HepG2 (cell line): ENCODE measurements around the gene CMIP. TPM values are rescaled to one million over a fixed set of nuclear protein-coding genes. Genes with fewer than 3 reads are reported as not detected.

Experiments used
- CCAR2 ChIP-seq: fragments of 200-400 bp; formaldehyde crosslinking; optimal IDR thresholded peaks from 2 replicates; pipeline ENCODE3; 2018; ENCODE audit warnings: low read depth, mild to moderate bottlenecking, low read length, moderate library complexity
- GATAD1 ChIP-seq: IDR thresholded peaks from 2 replicates; pipeline ENCODE4 v1.6.1; 2016; ENCODE audit warnings: missing genetic modification reagents, missing compliant biosample characterization
- HIC2 ChIP-seq: sonication (generic); formaldehyde crosslinking; IDR thresholded peaks from 2 replicates; pipeline ENCODE4 v1.9.0; 2022; ENCODE audit warnings: low read depth, missing genetic modification reagents
- HNRNPK ChIP-seq: fragments of 200-400 bp; formaldehyde crosslinking; IDR thresholded peaks from 2 replicates; pipeline ENCODE4 v1.6.1; 2018; ENCODE audit warnings: low read length, low read depth, moderate library complexity, mild to moderate bottlenecking; ENCODE audit not compliant: poor library complexity, severe bottlenecking
- JUND ChIP-seq: sonication (generic); formaldehyde crosslinking; IDR thresholded peaks from 2 replicates; pipeline ENCODE4 v1.8.0; 2022; ENCODE audit warnings: mild to moderate bottlenecking, missing genetic modification reagents
- NFKB2 ChIP-seq: sonication (generic); formaldehyde crosslinking; IDR thresholded peaks from 2 replicates; pipeline ENCODE4 v1.4.0; 2020; ENCODE audit warnings: missing genetic modification reagents, borderline replicate concordance
- NKX3-1 ChIP-seq: sonication (generic); formaldehyde crosslinking; IDR thresholded peaks from 2 replicates; pipeline ENCODE4 v1.5.0; 2020; ENCODE audit warnings: missing genetic modification reagents
- SMAD3 ChIP-seq: sonication (generic); formaldehyde crosslinking; IDR thresholded peaks from 2 replicates; pipeline ENCODE4 v1.4.0; 2020; ENCODE audit warnings: missing genetic modification reagents
- SRF ChIP-seq: IDR thresholded peaks from 2 replicates; pipeline ENCODE4 v1.6.1; 2011; ENCODE audit warnings: mild to moderate bottlenecking, low read depth, low read length, moderate library complexity
- ZMYM2 ChIP-seq: sonication (generic); formaldehyde crosslinking; IDR thresholded peaks from 2 replicates; pipeline ENCODE4 v1.8.0; 2022; ENCODE audit warnings: mild to moderate bottlenecking, missing genetic modification reagents
- ZNF18 ChIP-seq: sonication (generic); formaldehyde crosslinking; IDR thresholded peaks from 2 replicates; pipeline ENCODE4 v1.8.0; 2022; ENCODE audit warnings: mild to moderate bottlenecking, missing genetic modification reagents; ENCODE audit not compliant: insufficient replicate concordance
- ZNF274 ChIP-seq: sonication (generic); formaldehyde crosslinking; IDR thresholded peaks from 2 replicates; pipeline ENCODE4 v1.5.1; 2020; ENCODE audit warnings: mild to moderate bottlenecking, missing genetic modification reagents
- ZNF318 ChIP-seq: sonication (generic); formaldehyde crosslinking; IDR thresholded peaks from 2 replicates; pipeline ENCODE4 v1.4.0; 2020; ENCODE audit warnings: mild to moderate bottlenecking, missing genetic modification reagents
- ZNF772 ChIP-seq: sonication (generic); formaldehyde crosslinking; IDR thresholded peaks from 2 replicates; pipeline ENCODE4 v1.5.0; 2020; ENCODE audit warnings: mild to moderate bottlenecking, missing genetic modification reagents
- ZNF781 ChIP-seq: sonication (generic); formaldehyde crosslinking; IDR thresholded peaks from 2 replicates; pipeline ENCODE4 v1.5.1; 2020; ENCODE audit warnings: borderline replicate concordance, mild to moderate bottlenecking, missing genetic modification reagents; ENCODE audit errors: not compliant biosample characterization
- polyA plus RNA-seq, 8 experiments: library from polyadenylated mRNA; depleted of rRNA in 3 of 8; stranded (reverse) in 7 of 8; unstranded in 1 of 8; fragments of >200 nt; fragmentation: Illumina TruSeq in 4 of 8; extraction: Trizol in 4 of 8; gene quantifications; 2 replicates each; pipeline versions ENCODE4 v1.2.1 to v1.2.3, GENCODE V29; 2011 to 2016; ENCODE audit warnings: low read depth in 4 of 8, missing spikeins in 1 of 8, mixed read lengths in 1 of 8; ENCODE audit not compliant: insufficient read depth in 1 of 8
- total RNA-seq, 5 experiments: library from RNA; depleted of rRNA; stranded (reverse); fragments of >200 nt; fragmentation: Illumina TruSeq; extraction: Trizol; gene quantifications; 2 replicates each; pipeline ENCODE4 v1.2.3, GENCODE V29; 2016; ENCODE audit warnings: low read depth in 1 of 5
- TF ChIP-seq, protein P1 (sequence below): sonication (generic); formaldehyde crosslinking; IDR thresholded peaks from 2 replicates; pipeline ENCODE4 v1.5.0; 2020; ENCODE audit warnings: missing genetic modification reagents
- TF ChIP-seq, protein P2 (sequence below): sonication (generic); formaldehyde crosslinking; IDR thresholded peaks from 2 replicates; pipeline ENCODE4 v1.8.1; 2023; ENCODE audit warnings: mild to moderate bottlenecking, moderate library complexity, missing genetic modification reagents

CMIP gene
- total and polyA plus RNA-seq, 2 of the 13 experiments (the other 11 are each of a cell fraction or from before 2014, with no cell fraction given), result 10.9 to 18.1 TPM

- TF ChIP-seq ZNF318 (CRISPR knock-in tag) (no peak), HIC2 (CRISPR knock-in tag) (no peak), ZNF781 (CRISPR knock-in tag) (no peak), ZNF18 (CRISPR knock-in tag) (no peak), CCAR2 (no peak), ZNF274 (CRISPR knock-in tag) (no peak), JUND (CRISPR knock-in tag) (no peak), ZNF772 (no peak), SMAD3 (CRISPR knock-in tag) (no peak), HNRNPK (no peak), NKX3-1 (CRISPR knock-in tag) (no peak), SRF (no peak), NFKB2 (CRISPR knock-in tag) (no peak), ZMYM2 (no peak), GATAD1 (CRISPR knock-in tag) (no peak)
- TF ChIP-seq, protein P1, sequence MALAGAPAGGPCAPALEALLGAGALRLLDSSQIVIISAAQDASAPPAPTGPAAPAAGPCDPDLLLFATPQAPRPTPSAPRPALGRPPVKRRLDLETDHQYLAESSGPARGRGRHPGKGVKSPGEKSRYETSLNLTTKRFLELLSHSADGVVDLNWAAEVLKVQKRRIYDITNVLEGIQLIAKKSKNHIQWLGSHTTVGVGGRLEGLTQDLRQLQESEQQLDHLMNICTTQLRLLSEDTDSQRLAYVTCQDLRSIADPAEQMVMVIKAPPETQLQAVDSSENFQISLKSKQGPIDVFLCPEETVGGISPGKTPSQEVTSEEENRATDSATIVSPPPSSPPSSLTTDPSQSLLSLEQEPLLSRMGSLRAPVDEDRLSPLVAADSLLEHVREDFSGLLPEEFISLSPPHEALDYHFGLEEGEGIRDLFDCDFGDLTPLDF, result no peak
- TF ChIP-seq, protein P2, sequence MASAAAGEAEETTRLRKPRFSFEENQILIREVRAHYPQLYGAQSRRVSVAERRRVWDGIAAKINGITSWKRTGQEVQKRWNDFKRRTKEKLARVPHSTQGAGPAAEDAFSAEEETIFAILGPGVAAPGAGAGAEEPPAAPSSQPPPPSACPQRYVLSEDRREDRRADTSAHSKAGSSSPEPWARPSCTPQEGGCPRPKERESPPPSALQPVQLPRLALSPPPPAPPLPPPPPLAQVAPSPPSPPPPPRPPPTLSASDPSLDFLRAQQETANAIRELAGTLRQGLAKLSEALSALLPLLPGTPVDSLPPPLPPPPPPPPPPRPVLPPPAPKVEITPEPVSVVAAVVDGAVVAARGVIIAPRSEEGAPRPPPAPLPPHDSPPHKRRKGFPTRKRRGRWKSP (CRISPR knock-in tag), result no peak
Measured at GRCh38 chr16:81713796-81714195, 269.2 kb downstream of the CMIP start (continued).
